NB4 (cell line): ENCODE results near the gene PCDHA2.
"Not testable (repeated sequence)": the region's sequence is repeated elsewhere in the genome, so short reads cannot be mapped to it uniquely, and the experiment has no call there.

Experiments used
- DNase-seq: peaks from one replicate; pipeline ENCODE4 v3.0.0; 2010; ENCODE audit warnings: low read depth
- H3K4me3 ChIP-seq: one replicate; pipeline ENCODE4 v1.5.1; 2011; ENCODE audit warnings: mild to moderate bottlenecking, low read depth, low read length, moderate library complexity
- CTCF ChIP-seq: IDR thresholded peaks from one replicate; pipeline ENCODE4 v1.5.1; 2012; ENCODE audit warnings: low read depth, low read length
- MAX ChIP-seq: IDR thresholded peaks from 2 replicates; pipeline ENCODE4 v1.6.1; 2011; ENCODE audit warnings: low read depth, low read length
- MYC ChIP-seq: IDR thresholded peaks from 2 replicates; pipeline ENCODE4 v1.6.1; 2011; ENCODE audit warnings: low read depth, low read length
- POLR2A ChIP-seq: IDR thresholded peaks from 2 replicates; pipeline ENCODE4 v1.6.1; 2011; ENCODE audit warnings: mild to moderate bottlenecking; ENCODE audit not compliant: insufficient read length; ENCODE audit errors: extremely low read depth

PCDHA2 gene

GRCh38 chr5:140833993-140834392, 39.3 kb downstream of the PCDHA2 start, which contains the start of gene PCDHA7:
TSS of gene PCDHA7 (plus strand) at chr5:140834269. CDS start at chr5:140834384, 115 bp downstream.
- peak; percentile 16 for DNase-seq
- TF ChIP-seq MYC = no peak
- no peak for TF ChIP-seq MAX
- no peak for TF ChIP-seq POLR2A
- TF ChIP-seq CTCF = no peak
- no peak within 1 kb of the TSS for H3K4me3 ChIP-seq

GRCh38 chr5:140834439-140835008, 39.9 kb downstream of the PCDHA2 start:
- not testable (repeated sequence) for DNase-seq, H3K4me3 ChIP-seq

- no peak for DNase-seq
- no peak overlapping the region for H3K4me3 ChIP-seq
- TF ChIP-seq MAX (no peak), POLR2A (no peak), CTCF (no peak), MYC (no peak)
These were observed 41.2 kb downstream of the PCDHA2 start for GRCh38 chr5:140835622-140836510.

- H3K4me3 ChIP-seq = no peak within 1 kb of the TSS
- peak; percentile 72 for DNase-seq
- TF ChIP-seq MAX = no peak
- peak; percentile 78 for TF ChIP-seq CTCF
- no peak for TF ChIP-seq MYC
These were observed 46.6 kb downstream of the PCDHA2 start, which contains the start of gene PCDHA8 for GRCh38 chr5:140840978-140841962. TSS of gene PCDHA8 (plus strand) at chr5:140841187. CDS start at chr5:140841322, 135 bp downstream.

GRCh38 chr5:140842798-140843733, 48.4 kb downstream of the PCDHA2 start:
- no peak for DNase-seq
- no peak overlapping the region for H3K4me3 ChIP-seq
- TF ChIP-seq MYC = no peak
- TF ChIP-seq POLR2A = no peak
